NB4 (cell line): Measurements from ENCODE around the gene ARSB.
"Not testable (repeated sequence)": the region's sequence is repeated elsewhere in the genome, so short reads cannot be mapped to it uniquely, and the experiment has no call there.

Experiments
- DNase-seq: peaks from one replicate; pipeline ENCODE4 v3.0.0; 2010; ENCODE audit warnings: low read depth
- H3K4me3 ChIP-seq: one replicate; pipeline ENCODE4 v1.5.1; 2011; ENCODE audit warnings: mild to moderate bottlenecking, low read depth, low read length, moderate library complexity
- CTCF ChIP-seq: IDR thresholded peaks from one replicate; pipeline ENCODE4 v1.5.1; 2012; ENCODE audit warnings: low read depth, low read length
- MAX ChIP-seq: IDR thresholded peaks from 2 replicates; pipeline ENCODE4 v1.6.1; 2011; ENCODE audit warnings: low read depth, low read length
- MYC ChIP-seq: IDR thresholded peaks from 2 replicates; pipeline ENCODE4 v1.6.1; 2011; ENCODE audit warnings: low read depth, low read length
- POLR2A ChIP-seq: IDR thresholded peaks from 2 replicates; pipeline ENCODE4 v1.6.1; 2011; ENCODE audit warnings: mild to moderate bottlenecking; ENCODE audit not compliant: insufficient read length; ENCODE audit errors: extremely low read depth

ARSB gene

DNA sequence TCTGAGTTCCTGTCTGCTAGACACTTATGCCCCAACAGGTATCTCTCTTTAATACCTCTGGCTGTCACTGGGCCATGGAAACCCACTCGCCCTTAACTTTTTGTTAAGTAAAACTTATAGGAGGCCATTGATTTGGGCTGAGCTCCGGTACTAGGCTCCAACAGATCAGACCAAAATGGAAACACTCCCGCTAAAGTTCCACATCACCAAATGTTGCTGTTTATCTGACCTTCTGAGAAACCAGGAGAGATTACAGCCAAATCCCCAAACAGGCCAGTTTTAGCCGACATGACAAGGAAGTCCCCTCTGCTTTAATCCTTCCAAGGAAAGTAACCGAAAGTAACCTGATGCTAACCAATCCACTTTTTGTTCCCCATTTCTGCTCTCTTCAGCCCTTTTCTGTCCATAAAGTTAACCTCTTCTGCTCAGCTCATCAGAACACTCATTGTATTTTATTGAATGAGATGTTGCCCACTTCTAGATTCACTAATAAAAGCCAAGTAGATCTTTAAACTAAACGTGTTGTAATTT, 221.4 kb downstream of the ARSB start:
- no peak overlapping the region for H3K4me3 ChIP-seq
- TF ChIP-seq CTCF (no peak), MYC (no peak), MAX (no peak), POLR2A (no peak)
- no peak for DNase-seq

DNA sequence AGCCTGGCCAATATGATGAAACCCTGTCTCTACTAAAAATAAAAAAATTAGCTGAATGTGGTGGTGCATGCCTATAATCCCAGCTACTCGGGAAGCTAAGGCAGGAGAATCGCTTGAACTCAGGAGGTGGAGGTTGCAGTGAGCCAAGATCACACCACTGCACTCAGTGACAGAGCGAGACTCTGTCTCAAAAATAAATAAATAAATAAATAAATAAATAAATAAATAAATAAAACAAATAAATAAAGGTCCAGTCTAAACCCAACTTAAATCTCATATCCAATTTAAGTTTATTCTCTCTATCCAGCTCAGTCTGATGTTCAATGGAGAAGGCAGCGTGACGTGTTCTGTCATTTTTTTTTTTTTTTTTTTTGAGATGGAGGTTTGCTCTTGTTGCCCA, 222.4 kb downstream of the ARSB start:
- H3K4me3 ChIP-seq, DNase-seq: not testable (repeated sequence)

GRCh38 chr5:78761840-78762239, 223.3 kb downstream of the ARSB start:
- TF ChIP-seq CTCF (no peak), POLR2A (no peak), MAX (no peak), MYC (no peak)
- no peak overlapping the region for H3K4me3 ChIP-seq
- DNase-seq, result no peak

- DNase-seq, result no peak
- TF ChIP-seq MAX (no peak), CTCF (peak; percentile 22), POLR2A (no peak), MYC (no peak)
- no peak overlapping the region for H3K4me3 ChIP-seq
Measured at GRCh38 chr5:78760770-78761169, 224.3 kb downstream of the ARSB start.

DNA sequence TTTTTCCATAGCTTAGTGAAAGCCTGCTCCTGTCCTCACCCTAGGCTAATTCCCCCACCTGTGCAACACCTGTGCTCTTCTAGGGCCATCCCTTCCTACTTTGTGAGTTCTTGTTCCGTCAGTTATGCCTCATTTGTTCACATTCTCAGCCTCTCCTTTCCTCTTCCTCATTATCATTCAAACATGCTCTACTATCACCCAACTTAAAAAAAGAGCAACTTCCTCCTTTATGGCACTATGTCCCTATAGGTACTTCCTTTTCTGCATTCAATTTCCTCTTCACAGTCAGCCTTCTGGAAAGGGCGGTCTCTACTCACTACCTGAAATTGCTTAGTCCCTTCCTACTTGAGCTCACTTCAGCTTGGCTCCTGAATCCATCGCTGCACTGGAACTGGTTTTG, 224.7 kb downstream of the ARSB start:
- H3K4me3 ChIP-seq, result no peak overlapping the region
- peak; percentile 40 for DNase-seq
- TF ChIP-seq MAX (no peak), MYC (no peak), CTCF (no peak)

GRCh38 chr5:78758169-78758839, 226.8 kb downstream of the ARSB start:
- no peak for DNase-seq
- H3K4me3 ChIP-seq, result no peak overlapping the region
- TF ChIP-seq POLR2A (no peak), CTCF (no peak), MAX (no peak), MYC (no peak)
